PC-3 (cell line): ENCODE results near the gene PDIK1L.

Experiments used
- EZH2 ChIP-seq: fragments of 300-600 bp; sonication (generic); IDR thresholded peaks from one replicate; pipeline ENCODE4 v1.6.1; 2017; ENCODE audit warnings: antibody characterized with exemption, mild to moderate bottlenecking, low read length; ENCODE audit not compliant: unreplicated experiment
- EZH2phosphoT487 ChIP-seq: fragments of 300-600 bp; sonication (generic); IDR thresholded peaks from 2 replicates; pipeline ENCODE4 v1.6.1; 2018; ENCODE audit warnings: mild to moderate bottlenecking, antibody characterized with exemption, low read length, borderline replicate concordance
- TF ChIP-seq, protein P1 (sequence below): fragments of 300-600 bp; sonication (generic); conservative IDR thresholded peaks from 2 replicates; pipeline ENCODE4 v1.5.1; 2017; ENCODE audit warnings: antibody characterized with exemption, low read depth, mild to moderate bottlenecking, low read length

DNA sequence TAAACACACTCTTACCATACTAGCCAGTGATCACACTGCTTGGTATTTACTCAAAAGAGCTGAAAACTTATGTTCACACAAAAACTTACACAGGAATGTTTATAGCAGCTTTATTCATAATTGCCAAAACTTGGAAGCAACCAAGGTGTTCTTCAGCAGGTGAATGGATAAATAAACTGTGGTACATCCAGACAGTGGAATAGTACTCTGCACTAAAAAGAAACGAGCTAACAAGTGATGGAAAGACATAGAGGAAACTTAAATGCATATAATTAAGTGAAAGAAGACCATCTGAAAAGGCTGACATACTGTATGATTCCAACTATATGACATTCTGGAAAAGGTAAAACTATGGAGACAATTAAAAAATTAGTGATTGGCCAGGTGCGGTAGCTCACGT lies 20.7 kb upstream of the PDIK1L start:
- TF ChIP-seq, protein P1, sequence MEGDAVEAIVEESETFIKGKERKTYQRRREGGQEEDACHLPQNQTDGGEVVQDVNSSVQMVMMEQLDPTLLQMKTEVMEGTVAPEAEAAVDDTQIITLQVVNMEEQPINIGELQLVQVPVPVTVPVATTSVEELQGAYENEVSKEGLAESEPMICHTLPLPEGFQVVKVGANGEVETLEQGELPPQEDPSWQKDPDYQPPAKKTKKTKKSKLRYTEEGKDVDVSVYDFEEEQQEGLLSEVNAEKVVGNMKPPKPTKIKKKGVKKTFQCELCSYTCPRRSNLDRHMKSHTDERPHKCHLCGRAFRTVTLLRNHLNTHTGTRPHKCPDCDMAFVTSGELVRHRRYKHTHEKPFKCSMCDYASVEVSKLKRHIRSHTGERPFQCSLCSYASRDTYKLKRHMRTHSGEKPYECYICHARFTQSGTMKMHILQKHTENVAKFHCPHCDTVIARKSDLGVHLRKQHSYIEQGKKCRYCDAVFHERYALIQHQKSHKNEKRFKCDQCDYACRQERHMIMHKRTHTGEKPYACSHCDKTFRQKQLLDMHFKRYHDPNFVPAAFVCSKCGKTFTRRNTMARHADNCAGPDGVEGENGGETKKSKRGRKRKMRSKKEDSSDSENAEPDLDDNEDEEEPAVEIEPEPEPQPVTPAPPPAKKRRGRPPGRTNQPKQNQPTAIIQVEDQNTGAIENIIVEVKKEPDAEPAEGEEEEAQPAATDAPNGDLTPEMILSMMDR = no peak
- TF ChIP-seq EZH2 (no peak), EZH2phosphoT487 (no peak)
